GM19193 (cell line): ENCODE data around the gene RBMS1.

Source experiments
- POLR2A ChIP-seq: IDR thresholded peaks from 4 replicates; pipeline ENCODE4 v1.6.1; 2011; ENCODE audit not compliant: insufficient read depth, insufficient read length; ENCODE audit errors: extremely low read depth

RBMS1 gene

DNA sequence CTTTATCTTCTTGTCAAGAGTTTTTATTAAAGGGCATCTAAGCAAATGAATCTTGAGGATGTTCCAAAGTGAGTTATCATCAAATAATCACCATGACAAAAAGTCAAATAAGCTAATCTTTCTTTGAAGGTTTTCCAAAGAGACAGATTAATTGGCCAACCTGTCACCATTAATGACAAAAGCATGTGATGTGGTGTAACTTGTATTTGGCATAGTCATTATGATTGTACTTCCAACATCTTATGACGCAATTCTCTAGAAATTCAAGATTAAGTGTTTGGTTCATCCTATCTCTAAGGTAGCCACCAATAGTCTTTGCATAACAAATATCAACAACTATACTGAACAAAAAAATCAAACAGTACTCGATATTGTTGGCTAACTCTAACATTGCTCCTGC lies 28.6 kb downstream of the RBMS1 start:
- no peak for TF ChIP-seq POLR2A

DNA sequence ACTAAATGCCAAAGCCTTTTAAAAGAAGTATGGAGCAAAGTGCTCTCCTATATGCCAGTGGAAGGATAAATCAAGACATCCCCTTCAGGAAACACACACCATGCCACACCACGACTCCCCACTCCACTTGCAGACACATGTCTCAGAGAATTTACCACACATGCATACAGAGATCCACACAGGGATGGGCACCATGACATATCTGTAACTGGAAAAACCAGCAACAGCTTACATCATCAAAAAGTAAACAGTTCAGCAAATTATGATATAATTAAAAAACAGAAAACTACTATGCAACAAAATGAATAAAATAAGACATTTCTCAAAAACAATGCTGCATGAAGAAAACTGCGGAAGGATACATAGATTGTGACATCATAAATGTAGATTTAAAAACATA lies 29.6 kb downstream of the RBMS1 start:
- TF ChIP-seq POLR2A, result no peak

DNA sequence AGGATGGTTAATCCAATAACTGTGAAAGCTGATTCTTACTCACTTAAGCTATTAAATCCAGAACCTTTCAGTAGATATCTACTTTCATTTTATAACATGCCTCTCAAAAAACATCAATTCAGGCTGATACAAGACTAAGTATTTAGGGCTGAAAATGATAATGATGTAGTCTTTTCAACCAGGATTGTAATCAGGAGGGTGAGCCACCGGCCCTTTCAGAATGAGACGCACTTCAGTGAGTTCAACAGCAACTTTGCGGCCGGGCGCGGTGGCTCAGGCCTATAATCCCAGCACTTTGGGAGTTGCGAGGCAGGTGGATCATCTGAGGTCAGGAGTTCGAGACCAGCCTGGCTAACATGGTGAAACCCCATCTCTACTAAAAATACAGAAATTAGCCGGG lies 30.4 kb downstream of the RBMS1 start:
- TF ChIP-seq POLR2A, result no peak

DNA sequence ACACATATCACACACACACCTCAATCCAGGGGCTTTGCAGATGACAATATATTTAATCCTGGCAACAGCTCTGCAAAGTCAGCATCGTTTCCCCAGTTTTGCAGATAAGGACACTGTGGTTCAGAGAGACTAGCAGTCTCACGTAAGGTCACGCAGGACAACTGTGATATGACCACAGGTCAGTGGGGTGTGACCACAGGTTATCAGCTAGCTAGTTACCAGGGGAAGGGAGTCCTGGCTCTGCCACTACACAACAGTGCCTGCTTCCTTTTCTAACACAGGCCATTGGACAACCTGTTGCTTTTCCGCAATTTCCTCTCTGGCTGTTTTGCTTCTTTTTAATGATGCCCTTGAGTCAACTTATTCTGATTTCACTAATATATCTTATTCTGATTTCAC lies 33.3 kb downstream of the RBMS1 start:
- TF ChIP-seq POLR2A, result no peak

DNA sequence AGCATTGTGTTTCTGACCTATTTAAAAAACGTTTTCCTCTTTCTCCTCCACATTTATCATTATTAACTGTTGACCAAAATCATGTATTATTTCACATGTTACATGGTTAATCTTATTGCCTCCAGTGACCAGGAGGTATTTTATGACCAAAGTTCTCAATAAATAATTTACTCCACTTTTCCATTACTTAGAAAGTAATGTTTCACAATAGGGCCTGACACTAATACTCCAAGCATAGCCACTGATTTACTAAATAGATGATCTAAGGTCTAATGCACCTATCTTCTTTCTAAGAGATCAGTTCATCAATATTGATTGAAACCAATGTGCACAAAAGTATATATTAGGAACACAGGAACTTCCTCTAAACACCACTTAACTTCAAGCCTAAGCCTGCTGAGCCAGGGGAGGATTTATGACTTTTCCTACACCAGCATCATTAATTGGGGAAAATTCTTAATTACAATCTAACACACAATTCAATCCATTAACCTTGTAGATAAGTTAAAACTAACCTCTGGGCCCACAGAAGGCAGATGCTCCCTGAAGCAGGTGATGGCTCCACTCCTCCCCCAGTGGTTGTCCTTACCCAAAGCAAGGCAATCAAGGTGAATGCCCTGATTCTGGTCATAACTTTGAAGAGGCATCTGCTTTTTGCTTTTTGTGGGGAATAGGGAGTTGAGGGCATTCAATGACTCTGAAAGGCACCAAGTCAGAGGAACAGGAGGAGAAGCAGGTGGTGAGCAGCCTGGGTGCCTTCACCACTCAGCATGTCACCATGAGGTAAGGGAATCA lies 33.9 kb downstream of the RBMS1 start:
- TF ChIP-seq POLR2A, result no peak

DNA sequence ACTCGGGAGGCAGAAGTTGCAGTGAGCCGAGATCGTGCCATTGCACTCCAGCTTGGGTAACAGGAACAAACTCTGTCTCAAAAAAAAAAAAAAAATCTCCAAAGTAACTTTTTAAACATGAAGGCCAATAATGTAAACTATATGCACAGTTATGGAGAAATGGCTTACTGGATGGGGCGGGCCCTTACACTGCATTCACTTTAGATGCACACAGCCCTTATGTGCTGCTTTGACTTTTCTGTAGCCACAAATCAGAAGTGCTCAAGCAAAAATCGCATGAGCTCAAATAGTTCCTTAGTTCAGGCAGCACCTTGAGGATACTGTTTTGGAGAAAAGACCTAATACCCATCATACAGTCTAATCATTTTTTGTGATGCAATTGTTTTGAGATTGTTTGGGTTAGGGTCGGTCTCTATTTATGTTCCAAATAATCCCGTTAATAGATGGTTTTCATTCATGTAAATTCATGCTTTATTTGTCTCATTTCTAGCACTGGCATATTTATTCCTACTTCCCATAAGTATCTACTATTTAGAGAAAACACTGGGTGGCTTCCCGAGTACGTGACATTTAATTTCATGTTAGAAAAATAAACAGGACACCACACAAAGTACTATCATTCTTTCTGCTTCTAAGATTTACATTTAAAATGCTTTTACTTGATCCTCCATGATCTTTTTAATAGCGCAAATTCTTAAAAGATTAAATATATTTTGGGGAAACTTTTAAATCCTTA lies 34.7 kb downstream of the RBMS1 start:
- TF ChIP-seq POLR2A, result no peak

DNA sequence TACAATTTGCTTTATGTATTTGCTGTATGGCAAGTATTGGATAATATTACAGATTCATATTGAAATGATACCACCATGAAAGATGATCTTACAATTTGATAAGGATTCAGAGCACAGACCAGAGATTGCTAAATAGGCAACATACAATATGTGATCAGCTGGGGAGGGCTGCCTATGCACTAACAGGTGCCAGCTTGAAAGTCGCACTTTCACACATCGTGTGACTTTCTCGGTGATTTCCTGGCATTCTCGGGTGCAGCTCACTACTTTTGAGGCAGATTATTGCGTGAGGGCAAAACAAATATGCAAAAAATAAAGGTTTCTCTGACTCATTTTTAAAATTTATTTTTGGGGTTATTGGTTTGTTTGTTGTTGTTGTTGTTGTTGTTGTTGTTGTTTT lies 36.0 kb downstream of the RBMS1 start:
- TF ChIP-seq POLR2A, result no peak

DNA sequence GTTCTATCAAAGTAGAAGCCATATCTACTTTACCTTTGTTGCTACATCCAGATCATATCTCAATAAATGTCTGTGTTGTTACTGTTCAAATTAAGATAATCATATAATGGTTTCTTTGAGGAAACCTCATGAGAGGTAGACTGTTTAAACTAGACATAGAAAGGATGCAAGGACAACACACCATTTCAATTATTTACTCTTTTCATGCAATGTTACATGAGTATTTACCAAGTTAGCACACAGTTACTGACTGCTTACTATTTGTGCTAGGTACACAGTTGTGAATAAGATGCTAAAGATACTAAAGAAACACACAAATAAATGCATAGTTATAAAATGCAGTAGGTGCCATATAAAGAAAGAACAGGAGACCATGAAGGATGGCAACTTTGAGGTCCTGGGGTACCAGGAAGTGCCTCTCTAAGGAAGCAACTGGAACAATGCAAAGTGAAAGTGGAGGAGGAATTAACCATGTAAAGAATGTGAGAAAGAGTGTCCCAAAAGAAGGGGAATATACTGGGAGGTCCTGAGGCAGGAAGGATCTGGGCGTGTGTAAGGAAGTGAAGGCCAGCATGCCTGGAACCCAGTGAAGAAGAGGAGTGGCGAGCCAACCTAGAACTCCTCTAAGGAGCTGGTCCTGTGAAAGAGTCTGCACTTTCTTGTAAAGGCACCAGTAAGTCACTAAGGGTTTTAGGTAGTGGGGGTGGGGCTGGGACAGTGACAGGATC lies 39.4 kb downstream of the RBMS1 start:
- TF ChIP-seq POLR2A, result no peak

DNA sequence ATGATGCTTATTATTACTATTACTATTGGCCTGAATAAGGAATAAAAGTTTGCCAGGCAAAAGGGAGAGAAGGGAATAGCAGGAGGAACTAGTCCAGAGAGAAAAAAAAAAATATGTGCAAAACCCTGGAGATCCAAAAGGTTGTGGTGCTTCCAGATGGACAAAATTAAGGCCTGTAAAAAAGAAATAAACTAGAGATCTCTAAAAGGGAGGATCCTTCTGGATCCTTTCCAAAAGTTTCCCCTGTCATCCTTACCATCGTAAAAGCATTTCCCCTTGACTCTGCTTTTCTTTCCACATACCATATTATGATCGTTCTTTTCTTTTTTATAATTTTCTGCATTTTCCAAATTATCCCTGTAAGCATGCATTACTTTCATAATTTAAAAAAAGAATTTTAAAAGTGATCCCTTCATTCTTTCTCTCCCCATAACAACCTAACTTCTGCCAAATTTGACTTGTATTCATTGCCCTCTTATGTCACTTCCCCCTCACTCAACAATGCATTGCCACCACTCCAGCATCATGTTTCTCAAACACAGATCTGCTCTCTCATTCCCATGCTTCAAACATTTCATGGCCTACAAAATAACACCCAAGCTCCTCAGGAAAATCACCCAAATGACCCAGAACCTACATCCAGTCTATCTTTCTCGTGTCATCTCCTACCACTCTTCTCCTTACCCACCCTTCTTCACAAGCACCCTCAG lies 40.3 kb downstream of the RBMS1 start:
- TF ChIP-seq POLR2A, result no peak

DNA sequence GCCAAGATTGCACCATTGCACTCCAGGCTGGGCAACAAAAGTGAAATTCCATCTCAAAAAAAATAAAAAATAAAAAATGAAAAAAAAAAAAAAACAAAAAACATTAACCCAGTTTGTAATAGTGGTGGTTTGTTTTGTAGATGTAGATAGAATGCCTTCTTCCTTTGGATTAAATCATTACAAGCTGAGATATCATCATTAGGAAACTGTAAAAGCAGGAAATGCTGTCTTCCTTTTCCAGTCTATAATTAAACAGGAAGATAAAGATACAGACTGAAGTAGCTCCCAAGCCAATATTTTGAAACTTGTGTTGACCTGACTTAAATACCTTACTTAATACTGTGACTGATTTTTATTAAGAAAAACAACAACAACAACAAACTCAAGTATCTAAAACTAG lies 43.1 kb downstream of the RBMS1 start:
- no peak for TF ChIP-seq POLR2A

DNA sequence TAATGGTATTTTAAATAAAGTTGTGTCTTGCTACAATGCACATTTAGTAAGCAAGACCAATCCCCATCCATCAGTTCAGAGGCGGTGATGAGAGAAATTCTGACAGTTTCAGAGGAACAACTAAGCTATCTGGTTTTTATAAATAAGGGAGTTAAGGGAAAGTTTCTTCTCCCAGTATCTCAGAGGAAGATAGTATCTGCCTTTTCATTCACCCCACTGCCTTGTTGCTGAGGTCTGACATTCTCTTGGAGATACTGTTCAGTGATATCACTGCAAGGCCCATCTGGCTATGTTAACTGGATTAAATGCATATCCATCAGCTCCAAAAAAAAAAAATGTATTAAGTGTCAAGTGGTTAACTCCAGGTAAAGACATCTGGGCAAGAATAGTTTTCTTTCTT lies 47.9 kb downstream of the RBMS1 start:
- TF ChIP-seq POLR2A, result no peak

DNA sequence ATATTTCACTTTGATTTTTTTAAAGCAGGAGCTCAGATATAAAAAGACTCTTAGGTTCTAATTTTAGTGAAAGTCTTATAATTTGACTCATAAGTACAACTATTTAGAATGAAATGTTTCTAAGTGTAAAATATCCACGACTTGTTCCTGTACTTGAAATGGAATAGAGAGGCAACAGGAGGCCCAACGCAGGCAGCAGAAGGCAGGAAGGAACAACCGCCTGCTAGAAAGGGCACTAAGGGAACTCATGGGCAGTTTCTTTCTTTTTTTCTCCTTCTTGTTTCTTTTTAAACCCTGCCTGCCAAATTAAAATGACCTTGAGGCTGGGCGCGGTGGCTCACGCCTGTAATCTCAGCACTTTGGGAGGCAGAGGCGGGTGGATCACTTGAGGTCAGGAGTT lies 51.0 kb downstream of the RBMS1 start:
- TF ChIP-seq POLR2A, result no peak

DNA sequence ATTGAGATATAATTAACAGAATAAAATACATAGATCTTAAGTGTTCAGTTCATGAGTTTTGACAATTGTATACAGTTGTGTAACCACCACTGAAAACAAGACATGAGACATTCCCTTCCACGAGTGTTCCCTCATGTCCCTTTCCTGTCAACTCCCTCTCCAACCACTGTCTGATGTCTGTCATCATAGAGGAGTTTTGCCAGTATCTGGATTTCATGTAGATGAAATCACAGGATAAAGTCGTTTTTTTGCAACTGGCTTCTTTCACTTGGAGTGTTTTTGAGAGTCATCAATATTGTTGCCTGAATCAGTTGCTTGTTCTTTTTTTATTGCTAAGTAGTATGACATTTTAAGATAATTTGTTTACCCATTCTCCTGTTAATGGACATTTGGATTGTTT lies 52.7 kb downstream of the RBMS1 start:
- TF ChIP-seq POLR2A, result no peak

DNA sequence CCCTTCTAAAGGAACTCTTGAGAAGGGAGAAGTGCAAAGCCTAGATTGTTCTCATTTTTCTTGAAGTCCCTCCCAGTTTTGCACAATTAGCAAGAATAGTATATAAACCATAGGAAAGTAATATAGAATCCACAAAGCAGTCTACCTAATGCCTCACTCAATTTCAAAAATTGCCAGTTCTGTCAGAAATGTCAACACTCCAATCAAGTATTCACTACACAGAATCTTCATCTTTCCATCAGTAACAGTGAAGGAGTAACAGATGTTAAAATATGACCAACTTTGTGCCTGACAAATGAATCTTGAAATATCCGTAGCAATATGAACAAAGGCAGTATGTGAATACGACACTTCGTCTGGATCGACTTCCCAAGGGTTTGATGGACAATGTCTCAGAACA lies 56.3 kb downstream of the RBMS1 start:
- no peak for TF ChIP-seq POLR2A

DNA sequence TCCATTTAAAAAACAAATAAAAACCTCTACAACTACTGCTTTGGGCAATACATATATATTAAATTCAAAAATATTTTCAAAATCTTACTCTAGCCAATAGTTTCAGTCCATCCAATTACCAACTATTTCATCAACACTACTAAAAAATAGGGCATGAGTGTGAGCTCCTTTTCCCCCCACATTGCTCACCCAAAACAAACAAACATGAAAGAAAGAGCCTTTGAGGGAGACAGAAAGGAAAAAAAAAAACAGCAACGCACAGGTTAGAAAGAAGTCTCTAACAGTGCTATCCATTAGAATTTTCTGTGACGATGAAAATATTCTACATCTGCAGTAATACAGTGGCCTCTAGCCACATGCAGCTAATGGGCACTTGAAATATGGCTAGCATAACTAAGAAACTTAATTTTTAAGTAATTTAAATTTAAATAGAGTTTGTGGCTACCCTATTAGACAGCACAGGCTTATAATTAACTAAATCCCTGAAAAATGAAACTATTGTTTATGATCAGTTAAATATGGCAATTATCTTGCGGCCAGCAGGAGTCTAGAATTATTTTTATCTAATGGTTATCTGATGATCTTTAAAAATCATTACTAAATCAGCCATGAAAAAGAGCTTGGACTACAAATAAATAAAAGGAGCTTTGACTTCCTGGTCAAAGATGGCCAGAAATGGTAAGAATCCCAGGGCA lies 59.2 kb downstream of the RBMS1 start:
- TF ChIP-seq POLR2A, result no peak

DNA sequence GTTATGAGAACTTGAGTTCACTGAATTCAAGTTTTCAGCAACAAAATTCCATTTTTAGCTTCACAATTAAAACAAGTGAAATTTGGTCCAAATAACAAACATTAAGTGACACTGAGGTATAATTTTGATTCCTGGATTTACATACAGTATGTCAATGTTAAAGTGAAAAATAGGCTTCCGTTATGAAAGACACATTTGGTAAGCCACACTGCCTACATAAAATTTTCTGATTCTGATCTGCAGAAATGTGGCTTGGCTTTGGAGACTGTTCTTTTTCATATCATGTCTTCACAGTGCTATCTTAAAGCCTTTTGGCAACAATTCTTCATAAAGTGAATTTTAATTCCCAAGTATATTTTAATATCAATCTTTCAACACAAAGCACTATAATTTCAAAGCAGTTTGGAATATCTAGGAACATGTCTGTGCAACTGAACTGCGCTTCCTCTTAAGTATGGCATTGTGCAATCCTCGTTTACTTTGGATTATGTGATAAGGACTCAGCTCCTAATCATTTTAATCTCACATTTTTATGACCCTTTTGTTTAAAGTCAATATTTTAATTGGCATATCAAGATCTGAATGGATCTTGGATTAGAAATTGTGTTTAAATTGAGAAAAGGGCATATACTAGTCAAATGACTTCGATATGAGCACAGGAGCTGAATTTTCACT lies 60.0 kb downstream of the RBMS1 start:
- no peak for TF ChIP-seq POLR2A
